Measurements from ENCODE around the gene PCDHB6. TPM values are rescaled to one million over a fixed set of nuclear protein-coding genes. Genes with fewer than 3 reads are reported as not detected.
"Not testable (repeated sequence)": the region's sequence is repeated elsewhere in the genome, so short reads cannot be mapped to it uniquely, and the experiment has no call there.

PCDHB6 gene
- total RNA-seq, 1 donor from 2014 or later = 0.75 TPM

GRCh38 chr5:141119250-141119649 lies 30.6 kb upstream of the PCDHB6 start:
- intact Hi-C loops (cut with DNase I) = no loop called here
- Histone ChIP-seq H3K4me3 (no peak overlapping the region), H3K27me3 (no peaks in the 10 kb centered on the region), H3K36me3 (no peaks in the 10 kb centered on the region), H3K9me3 (peaks cover 19% of the 10 kb centered on the region), H3K27ac (no peak overlapping the region), H3K4me1 (no peaks in the 10 kb centered on the region)
- DNase-seq (no peak), ATAC-seq (no peak)
- no peak for TF ChIP-seq CTCF (IDR thresholded peaks at IDR 0.05)

GRCh38 chr5:141121563-141121962 lies 28.3 kb upstream of the PCDHB6 start, which contains the start of gene PCDHB4:
PCDHB4 (plus strand) TSS chr5:141121818; CDS start chr5:141121999, 181 bp downstream.
- intact Hi-C loops (cut with DNase I) = no loop called here
- H3K36me3 ChIP-seq = no peaks in the 10 kb centered on the region

GRCh38 chr5:141121985-141122384 lies 27.9 kb upstream of the PCDHB6 start:
- intact Hi-C loops (cut with DNase I) = no loop called here
- no peak overlapping the region for H3K27ac ChIP-seq

More at GRCh38 chr5:141121563-141121962, 28.3 kb upstream of the PCDHB6 start, which contains the start of gene PCDHB4:
- no peaks in the 10 kb centered on the region for H3K4me1 ChIP-seq
- H3K9me3 ChIP-seq = peaks cover 8% of the 10 kb centered on the region
- H3K27ac ChIP-seq = no peak within 1 kb of the TSS
- peak; percentile 34 for TF ChIP-seq CTCF (IDR thresholded peaks at IDR 0.05)
- DNase-seq = peak; percentile 12
- peak within 1 kb of the TSS; percentile 26 for H3K4me3 ChIP-seq
- ATAC-seq = no peak
- H3K27me3 ChIP-seq = no peaks in the 10 kb centered on the region

GRCh38 chr5:141123396-141124135 lies 26.3 kb upstream of the PCDHB6 start:
- intact Hi-C loops (cut with DNase I); H3K9me3 ChIP-seq; H3K27ac ChIP-seq; H3K27me3 ChIP-seq; H3K4me1 ChIP-seq; H3K36me3 ChIP-seq; H3K4me3 ChIP-seq; ATAC-seq: not testable (repeated sequence)
- DNase-seq = peak; percentile 57

More at GRCh38 chr5:141121985-141122384, 27.9 kb upstream of the PCDHB6 start:
- Histone ChIP-seq H3K4me1 (no peaks in the 10 kb centered on the region), H3K27me3 (no peaks in the 10 kb centered on the region), H3K36me3 (no peaks in the 10 kb centered on the region), H3K4me3 (peak overlapping the region; percentile 26), H3K9me3 (peaks cover 8% of the 10 kb centered on the region)
- TF ChIP-seq CTCF (IDR thresholded peaks at IDR 0.05) = no peak
- ATAC-seq = no peak
- DNase-seq = peak; percentile 15

- no peaks in the 10 kb centered on the region for H3K36me3 ChIP-seq
- intact Hi-C loops (cut with DNase I) = no loop called here
- H3K27me3 ChIP-seq = no peaks in the 10 kb centered on the region
- ATAC-seq (no peak), DNase-seq (no peak)
- H3K27ac ChIP-seq = no peak overlapping the region
- no peak overlapping the region for H3K4me3 ChIP-seq
- TF ChIP-seq CTCF (IDR thresholded peaks at IDR 0.05) = no peak
- no peaks in the 10 kb centered on the region for H3K9me3 ChIP-seq
- no peaks in the 10 kb centered on the region for H3K4me1 ChIP-seq
Observed at GRCh38 chr5:141127305-141127704, 22.6 kb upstream of the PCDHB6 start.

GRCh38 chr5:141135030-141135717 lies 14.7 kb upstream of the PCDHB6 start, which contains the start of gene PCDHB5:
PCDHB5 (plus strand) TSS chr5:141135206; CDS start chr5:141135435, 229 bp downstream.
- DNase-seq = no peak
- Histone ChIP-seq H3K9me3 (peaks cover 24% of the 10 kb centered on the region), H3K36me3 (no peaks in the 10 kb centered on the region), H3K4me3 (peak within 1 kb of the TSS; percentile 29), H3K27me3 (no peaks in the 10 kb centered on the region), H3K4me1 (no peaks in the 10 kb centered on the region), H3K27ac (no peak within 1 kb of the TSS)
- intact Hi-C loops (cut with DNase I) = no loop called here
- peak; percentile 34 for TF ChIP-seq CTCF (IDR thresholded peaks at IDR 0.05)
- ATAC-seq = peak; percentile 42
